ENCODE results near the gene PTPN7.

Gene PTPN7

GRCh38 chr1:202133989-202134388 lies 26.4 kb downstream of the PTPN7 start:
- H3K9ac ChIP-seq (ENCODE audit: low read depth, low read length), result no peak overlapping the region
- no peak overlapping the region for H3K27ac ChIP-seq (ENCODE audit: low read depth, low read length)
- no peaks in the 10 kb centered on the region for H3K9me3 ChIP-seq (ENCODE audit: control insufficient read depth, insufficient read depth, low read length)
- H3K27me3 ChIP-seq (ENCODE audit: control insufficient read depth, insufficient read depth, low read length), result no peaks in the 10 kb centered on the region
- no peak overlapping the region for H3K4me3 ChIP-seq (ENCODE audit: low read depth, low read length)
- peaks cover 39% of the 10 kb centered on the region for H3K36me3 ChIP-seq (ENCODE audit: control insufficient read depth, insufficient read depth, low read length)
- H3K4me1 ChIP-seq (ENCODE audit: control insufficient read depth, insufficient read depth, low read length), result no peaks in the 10 kb centered on the region; the same call in 1 of the 2 replicates

DNA sequence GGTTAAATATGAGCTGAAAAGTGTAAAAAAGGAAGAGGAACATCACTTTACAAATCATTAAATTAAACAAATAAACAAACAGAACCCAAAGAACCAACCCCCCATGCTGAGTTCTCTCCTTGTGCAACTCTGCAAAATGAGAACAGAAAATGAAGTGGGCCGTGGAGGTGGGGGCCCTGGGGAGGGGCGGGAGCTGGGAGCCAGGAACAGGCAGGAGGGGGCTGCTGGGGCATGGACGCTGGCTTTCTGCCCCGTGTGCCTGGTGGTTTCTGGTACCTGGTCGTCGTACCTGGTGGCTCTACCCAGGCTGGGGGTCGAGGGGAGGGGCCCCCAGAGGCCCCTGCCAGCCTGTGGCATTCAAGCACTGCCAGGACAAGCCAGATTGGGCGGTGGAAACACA lies 26.9 kb downstream of the PTPN7 start:
- peaks cover 34% of the 10 kb centered on the region for H3K36me3 ChIP-seq (ENCODE audit: control insufficient read depth, insufficient read depth, low read length)
- no peak overlapping the region for H3K27ac ChIP-seq (ENCODE audit: low read depth, low read length)
- no peak overlapping the region for H3K9ac ChIP-seq (ENCODE audit: low read depth, low read length)
- H3K9me3 ChIP-seq (ENCODE audit: control insufficient read depth, insufficient read depth, low read length), result no peaks in the 10 kb centered on the region
- H3K27me3 ChIP-seq (ENCODE audit: control insufficient read depth, insufficient read depth, low read length), result no peaks in the 10 kb centered on the region
- H3K4me1 ChIP-seq (ENCODE audit: control insufficient read depth, insufficient read depth, low read length), result no peaks in the 10 kb centered on the region; the same call in 1 of the 2 replicates
- H3K4me3 ChIP-seq (ENCODE audit: low read depth, low read length), result no peak overlapping the region

DNA sequence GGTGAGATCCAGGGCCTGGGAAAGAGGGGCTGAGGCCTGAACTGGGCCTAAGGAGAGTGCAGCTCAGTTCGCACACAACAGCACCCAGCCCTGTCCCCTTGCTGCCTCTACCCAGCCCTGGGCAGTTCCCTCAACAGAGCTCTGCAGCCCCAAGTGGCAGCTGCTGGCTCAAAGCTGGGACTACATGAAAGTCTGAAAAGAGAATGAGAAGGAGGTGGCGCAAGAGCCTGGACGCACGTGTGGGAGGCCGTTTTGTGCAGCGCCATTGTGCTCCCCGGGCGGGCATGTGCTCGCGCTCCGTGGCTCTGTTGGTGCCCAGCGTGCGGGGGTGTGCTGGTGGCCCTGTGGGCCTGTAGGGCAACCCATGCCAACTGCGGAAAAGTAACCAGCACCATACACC lies 27.4 kb downstream of the PTPN7 start:
- Histone ChIP-seq H3K4me3 (ENCODE audit: low read depth, low read length) (no peak overlapping the region), H3K36me3 (ENCODE audit: control insufficient read depth, insufficient read depth, low read length) (peaks cover 32% of the 10 kb centered on the region), H3K27ac (ENCODE audit: low read depth, low read length) (no peak overlapping the region), H3K4me1 (ENCODE audit: control insufficient read depth, insufficient read depth, low read length) (no peaks in the 10 kb centered on the region; the same call in 1 of the 2 replicates), H3K9me3 (ENCODE audit: control insufficient read depth, insufficient read depth, low read length) (no peaks in the 10 kb centered on the region), H3K27me3 (ENCODE audit: control insufficient read depth, insufficient read depth, low read length) (no peaks in the 10 kb centered on the region), H3K9ac (ENCODE audit: low read depth, low read length) (no peak overlapping the region)

DNA sequence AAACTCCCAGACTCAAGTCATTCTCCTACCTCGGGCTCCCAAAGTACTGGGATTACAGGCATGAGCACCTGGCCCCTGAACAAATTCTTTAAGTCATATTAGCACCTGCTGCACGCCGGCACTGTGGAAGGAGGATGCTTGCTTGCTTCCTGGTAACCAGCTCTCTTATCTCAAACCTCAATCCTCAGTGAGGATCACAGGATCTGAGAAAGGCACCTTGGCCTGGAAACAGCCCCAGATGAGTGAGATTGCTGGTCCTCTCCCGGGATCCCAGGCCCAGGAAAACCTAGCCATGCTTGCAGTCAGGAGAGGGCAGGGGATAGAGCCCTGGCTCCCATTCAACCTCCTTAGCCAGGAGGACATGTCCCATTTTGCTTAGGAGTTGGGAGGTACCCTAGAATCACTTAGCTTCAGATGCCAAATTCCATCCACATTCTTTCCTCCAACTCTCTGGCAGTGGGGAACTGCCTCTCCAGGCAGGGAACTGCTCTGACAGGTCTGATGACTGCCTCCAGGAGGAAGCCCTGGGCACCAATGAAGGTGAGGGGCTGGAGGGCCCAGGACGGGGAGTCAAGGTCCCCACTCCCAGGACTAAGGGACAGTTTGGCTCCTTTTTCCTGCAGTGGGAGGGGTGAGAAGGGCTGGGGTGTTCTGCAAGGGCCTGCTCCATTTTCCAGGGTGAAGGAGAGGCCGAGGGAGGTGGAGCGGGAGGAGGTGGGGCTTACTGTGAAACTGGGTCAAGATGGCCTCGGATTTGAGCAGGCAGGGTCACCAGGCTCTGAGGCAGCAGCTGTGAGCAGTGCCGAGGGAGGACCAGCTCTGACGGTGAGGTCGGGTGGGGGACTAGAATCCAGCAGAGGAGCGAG lies 28.2 kb downstream of the PTPN7 start:
- no peak overlapping the region for H3K9ac ChIP-seq (ENCODE audit: low read depth, low read length)
- H3K27ac ChIP-seq (ENCODE audit: low read depth, low read length), result no peak overlapping the region
- H3K36me3 ChIP-seq (ENCODE audit: control insufficient read depth, insufficient read depth, low read length), result peaks cover 32% of the 10 kb centered on the region

GRCh38 chr1:202130816-202131522 lies 29.4 kb downstream of the PTPN7 start:
- Histone ChIP-seq H3K36me3 (ENCODE audit: control insufficient read depth, insufficient read depth, low read length) (peaks cover 29% of the 10 kb centered on the region), H3K9me3 (ENCODE audit: control insufficient read depth, insufficient read depth, low read length) (no peaks in the 10 kb centered on the region), H3K27ac (ENCODE audit: low read depth, low read length) (no peak overlapping the region)

More for the DNA sequence above, 28.2 kb downstream of the PTPN7 start:
- Histone ChIP-seq H3K4me3 (ENCODE audit: low read depth, low read length) (no peak overlapping the region), H3K4me1 (ENCODE audit: control insufficient read depth, insufficient read depth, low read length) (no peaks in the 10 kb centered on the region; the same call in 1 of the 2 replicates), H3K9me3 (ENCODE audit: control insufficient read depth, insufficient read depth, low read length) (no peaks in the 10 kb centered on the region), H3K27me3 (ENCODE audit: control insufficient read depth, insufficient read depth, low read length) (no peaks in the 10 kb centered on the region)

DNA sequence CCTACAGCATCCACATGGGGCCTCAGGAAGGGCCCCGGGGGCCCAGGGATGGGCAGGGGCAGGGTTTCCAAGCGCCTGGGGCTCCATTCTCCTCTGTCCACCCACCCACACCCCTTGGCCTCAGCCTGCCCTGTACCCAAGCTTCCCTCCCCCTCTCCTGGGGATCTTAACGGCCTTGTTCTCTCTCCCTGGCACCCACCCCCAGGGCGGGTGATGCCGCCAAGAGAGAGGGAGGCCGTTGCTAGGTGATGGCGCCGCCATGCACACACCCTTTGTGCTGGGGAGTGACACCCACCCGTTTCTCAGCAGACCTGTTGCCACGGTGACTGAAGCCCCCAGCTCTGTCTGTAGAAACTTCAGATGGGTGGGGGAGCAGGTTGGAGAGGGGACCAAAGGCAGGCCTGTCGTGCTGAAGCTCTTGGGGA lies 30.1 kb downstream of the PTPN7 start:
- no peaks in the 10 kb centered on the region for H3K9me3 ChIP-seq (ENCODE audit: control insufficient read depth, insufficient read depth, low read length)
- no peaks in the 10 kb centered on the region for H3K27me3 ChIP-seq (ENCODE audit: control insufficient read depth, insufficient read depth, low read length)
- H3K9ac ChIP-seq (ENCODE audit: low read depth, low read length), result no peak overlapping the region
- H3K4me1 ChIP-seq (ENCODE audit: control insufficient read depth, insufficient read depth, low read length), result no peaks in the 10 kb centered on the region; the same call in 1 of the 2 replicates
- peaks cover 26% of the 10 kb centered on the region for H3K36me3 ChIP-seq (ENCODE audit: control insufficient read depth, insufficient read depth, low read length)
- no peak overlapping the region for H3K4me3 ChIP-seq (ENCODE audit: low read depth, low read length)
- H3K27ac ChIP-seq (ENCODE audit: low read depth, low read length), result no peak overlapping the region

More at GRCh38 chr1:202130816-202131522, 29.4 kb downstream of the PTPN7 start:
- H3K27me3 ChIP-seq (ENCODE audit: control insufficient read depth, insufficient read depth, low read length), result no peaks in the 10 kb centered on the region
- H3K4me1 ChIP-seq (ENCODE audit: control insufficient read depth, insufficient read depth, low read length), result no peaks in the 10 kb centered on the region; the same call in 1 of the 2 replicates
- no peak overlapping the region for H3K4me3 ChIP-seq (ENCODE audit: low read depth, low read length)
- no peak overlapping the region for H3K9ac ChIP-seq (ENCODE audit: low read depth, low read length)

DNA sequence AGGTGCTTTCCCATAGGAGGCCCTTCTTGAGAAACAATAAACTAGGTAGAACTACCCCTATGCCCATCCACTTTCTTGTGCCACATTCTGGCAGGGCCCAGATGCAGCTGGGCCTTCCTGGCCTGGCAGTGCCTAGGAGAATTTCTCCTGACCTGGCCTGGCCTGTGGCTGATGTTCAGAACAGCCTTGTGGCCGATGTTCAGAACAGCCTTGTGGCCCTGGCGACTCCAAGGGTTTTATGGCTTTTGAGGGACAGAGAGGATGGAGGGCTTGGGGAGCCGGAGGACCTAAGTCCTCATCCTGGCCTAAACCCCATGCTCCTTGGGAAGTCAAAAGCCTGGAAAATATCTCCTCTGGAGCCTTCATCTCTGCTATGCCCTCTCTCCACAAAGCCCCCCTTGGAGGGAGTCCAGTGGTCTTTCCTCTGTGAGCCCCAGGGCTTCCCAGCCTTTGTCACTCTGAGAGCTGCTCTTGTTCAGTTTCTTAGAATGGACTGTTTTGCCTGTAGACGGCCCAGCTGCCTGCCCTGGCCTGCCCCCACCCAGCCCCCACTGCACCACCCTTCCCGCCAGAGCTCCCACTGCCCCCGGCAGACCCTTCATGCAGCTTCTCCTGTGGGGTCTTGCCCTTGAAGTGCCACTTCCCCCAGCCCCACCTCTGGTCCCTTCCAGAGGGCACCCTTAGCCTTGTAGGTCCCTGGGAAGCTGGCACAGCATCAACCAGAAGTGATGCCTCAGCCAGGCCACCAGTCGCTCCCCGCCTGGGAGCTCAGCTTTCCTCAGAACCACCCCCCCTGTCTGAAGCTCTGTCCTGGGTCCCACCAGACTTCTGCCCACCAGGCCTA lies 30.7 kb downstream of the PTPN7 start:
- H3K4me1 ChIP-seq (ENCODE audit: control insufficient read depth, insufficient read depth, low read length), result no peaks in the 10 kb centered on the region
- no peak overlapping the region for H3K27ac ChIP-seq (ENCODE audit: low read depth, low read length)
- no peaks in the 10 kb centered on the region for H3K9me3 ChIP-seq (ENCODE audit: control insufficient read depth, insufficient read depth, low read length)
- no peaks in the 10 kb centered on the region for H3K27me3 ChIP-seq (ENCODE audit: control insufficient read depth, insufficient read depth, low read length)
- peaks cover 22% of the 10 kb centered on the region for H3K36me3 ChIP-seq (ENCODE audit: control insufficient read depth, insufficient read depth, low read length)
- H3K4me3 ChIP-seq (ENCODE audit: low read depth, low read length), result no peak overlapping the region
- no peak overlapping the region for H3K9ac ChIP-seq (ENCODE audit: low read depth, low read length)

- Histone ChIP-seq H3K9me3 (ENCODE audit: control insufficient read depth, insufficient read depth, low read length) (no peaks in the 10 kb centered on the region), H3K4me3 (ENCODE audit: low read depth, low read length) (no peak overlapping the region), H3K4me1 (ENCODE audit: control insufficient read depth, insufficient read depth, low read length) (no peaks in the 10 kb centered on the region), H3K27me3 (ENCODE audit: control insufficient read depth, insufficient read depth, low read length) (no peaks in the 10 kb centered on the region), H3K36me3 (ENCODE audit: control insufficient read depth, insufficient read depth, low read length) (peaks cover 7% of the 10 kb centered on the region), H3K9ac (ENCODE audit: low read depth, low read length) (no peak overlapping the region; the same call in 1 of the 2 replicates), H3K27ac (ENCODE audit: low read depth, low read length) (no peak overlapping the region)
These were observed 32.4 kb downstream of the PTPN7 start for GRCh38 chr1:202127836-202128622.

- Histone ChIP-seq H3K9ac (ENCODE audit: low read depth, low read length) (no peak overlapping the region), H3K36me3 (ENCODE audit: control insufficient read depth, insufficient read depth, low read length) (0 out of 2 replicates have a peak, but pooled peaks cover 3% of the 10 kb centered on the region), H3K9me3 (ENCODE audit: control insufficient read depth, insufficient read depth, low read length) (no peaks in the 10 kb centered on the region), H3K4me1 (ENCODE audit: control insufficient read depth, insufficient read depth, low read length) (peaks cover 2% of the 10 kb centered on the region; the same call in 1 of the 2 replicates), H3K27me3 (ENCODE audit: control insufficient read depth, insufficient read depth, low read length) (no peaks in the 10 kb centered on the region), H3K4me3 (ENCODE audit: low read depth, low read length) (no peak overlapping the region), H3K27ac (ENCODE audit: low read depth, low read length) (no peak overlapping the region)
These were observed 33.3 kb downstream of the PTPN7 start for GRCh38 chr1:202127061-202127460.

GRCh38 chr1:202126426-202126825 lies 34.0 kb downstream of the PTPN7 start:
- H3K9ac ChIP-seq (ENCODE audit: low read depth, low read length), result no peak overlapping the region
- H3K27me3 ChIP-seq (ENCODE audit: control insufficient read depth, insufficient read depth, low read length), result no peaks in the 10 kb centered on the region; the same call in 1 of the 2 replicates
- no peaks in the 10 kb centered on the region for H3K36me3 ChIP-seq (ENCODE audit: control insufficient read depth, insufficient read depth, low read length)
- H3K4me1 ChIP-seq (ENCODE audit: control insufficient read depth, insufficient read depth, low read length), result peaks cover 2% of the 10 kb centered on the region; the same call in 1 of the 2 replicates
- H3K27ac ChIP-seq (ENCODE audit: low read depth, low read length), result no peak overlapping the region
- H3K4me3 ChIP-seq (ENCODE audit: low read depth, low read length), result no peak overlapping the region
- no peaks in the 10 kb centered on the region for H3K9me3 ChIP-seq (ENCODE audit: control insufficient read depth, insufficient read depth, low read length)
